AG04450 (cell line): ENCODE data around the gene MAGI2. TPM values are rescaled to one million over a fixed set of nuclear protein-coding genes. Genes with fewer than 3 reads are reported as not detected.

ENCODE experiments used
- CTCF ChIA-PET: fragments of 300-600, 350-600 bp; formaldehyde crosslinking; extraction: SDS; loops from one replicate; lab custom pipeline; 2022; ENCODE audit warnings: antibody characterized with exemption, inconsistent platforms; lab: Charles Lee
- POLR2A ChIA-PET: fragments of 350-600 bp; formaldehyde crosslinking; extraction: SDS; loops from one replicate; lab custom pipeline; 2021; ENCODE audit warnings: antibody characterized with exemption, inconsistent platforms; lab: Yijun Ruan, JAX
- DNase-seq: peaks from one replicate; pipeline ENCODE4 v3.0.0-alpha.2; 2011; ENCODE audit warnings: low read depth, low spot score
- H3K27ac ChIP-seq: one replicate; pipeline ENCODE4 v1.5.1; 2012; ENCODE audit warnings: low read depth, low read length, control low read depth
- H3K27me3 ChIP-seq: one replicate; pipeline ENCODE4 v1.6.0; 2012; ENCODE audit warnings: low read length; ENCODE audit not compliant: control insufficient read depth, insufficient read depth
- H3K4me3 ChIP-seq: 2 replicates; pipeline ENCODE4 v1.5.1; 2011; ENCODE audit warnings: mild to moderate bottlenecking, low read depth, low read length, control low read depth
- H3K9me3 ChIP-seq: 2 replicates; pipeline ENCODE4 v1.5.1; 2012; ENCODE audit warnings: low read length; ENCODE audit not compliant: control insufficient read depth, insufficient read depth
- polyA plus RNA-seq: library from polyadenylated mRNA; depleted of rRNA; stranded (reverse); fragments of >200 nt; gene quantifications from 2 replicates; pipeline ENCODE4 v1.2.3, GENCODE V29; 2011
- TF ChIP-seq, protein P1 (sequence below): IDR thresholded peaks from 2 replicates; pipeline ENCODE4 v1.5.1; 2011; ENCODE audit warnings: low read depth, low read length, control low read depth, inconsistent platforms

The MAGI2 gene
- polyA plus RNA-seq, 1 experiment, result 2.3 TPM

DNA sequence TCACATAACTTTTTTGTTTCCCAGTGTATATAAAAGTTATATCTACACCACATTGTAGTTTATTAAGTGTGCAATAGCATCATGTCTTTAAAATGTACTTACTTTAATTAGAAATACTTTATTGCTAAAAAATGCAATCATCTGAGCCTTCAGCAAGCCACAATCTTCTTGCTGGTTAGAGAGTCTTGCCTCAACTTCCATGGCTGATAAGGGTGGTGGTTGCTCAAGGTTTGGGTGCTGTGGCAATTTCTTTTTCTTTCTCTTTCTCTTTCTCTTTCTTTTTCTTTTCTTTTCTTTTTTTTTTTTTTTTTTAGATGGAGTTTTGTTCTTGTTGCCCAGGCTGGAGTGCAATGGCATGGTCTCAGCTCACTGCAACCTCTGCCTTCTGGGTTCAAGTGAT lies 360.0 kb downstream of the MAGI2 start:
- Histone ChIP-seq H3K27me3 (no peaks in the 10 kb centered on the region), H3K9me3 (peaks cover 5% of the 10 kb centered on the region; the same call in 1 of the 2 replicates), H3K27ac (no peak overlapping the region), H3K4me3 (no peak overlapping the region)
- ChIA-PET POLR2A (no interaction called here), CTCF (no interaction called here)
- TF ChIP-seq, protein P1, sequence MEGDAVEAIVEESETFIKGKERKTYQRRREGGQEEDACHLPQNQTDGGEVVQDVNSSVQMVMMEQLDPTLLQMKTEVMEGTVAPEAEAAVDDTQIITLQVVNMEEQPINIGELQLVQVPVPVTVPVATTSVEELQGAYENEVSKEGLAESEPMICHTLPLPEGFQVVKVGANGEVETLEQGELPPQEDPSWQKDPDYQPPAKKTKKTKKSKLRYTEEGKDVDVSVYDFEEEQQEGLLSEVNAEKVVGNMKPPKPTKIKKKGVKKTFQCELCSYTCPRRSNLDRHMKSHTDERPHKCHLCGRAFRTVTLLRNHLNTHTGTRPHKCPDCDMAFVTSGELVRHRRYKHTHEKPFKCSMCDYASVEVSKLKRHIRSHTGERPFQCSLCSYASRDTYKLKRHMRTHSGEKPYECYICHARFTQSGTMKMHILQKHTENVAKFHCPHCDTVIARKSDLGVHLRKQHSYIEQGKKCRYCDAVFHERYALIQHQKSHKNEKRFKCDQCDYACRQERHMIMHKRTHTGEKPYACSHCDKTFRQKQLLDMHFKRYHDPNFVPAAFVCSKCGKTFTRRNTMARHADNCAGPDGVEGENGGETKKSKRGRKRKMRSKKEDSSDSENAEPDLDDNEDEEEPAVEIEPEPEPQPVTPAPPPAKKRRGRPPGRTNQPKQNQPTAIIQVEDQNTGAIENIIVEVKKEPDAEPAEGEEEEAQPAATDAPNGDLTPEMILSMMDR, result no peak
- no peak for DNase-seq

DNA sequence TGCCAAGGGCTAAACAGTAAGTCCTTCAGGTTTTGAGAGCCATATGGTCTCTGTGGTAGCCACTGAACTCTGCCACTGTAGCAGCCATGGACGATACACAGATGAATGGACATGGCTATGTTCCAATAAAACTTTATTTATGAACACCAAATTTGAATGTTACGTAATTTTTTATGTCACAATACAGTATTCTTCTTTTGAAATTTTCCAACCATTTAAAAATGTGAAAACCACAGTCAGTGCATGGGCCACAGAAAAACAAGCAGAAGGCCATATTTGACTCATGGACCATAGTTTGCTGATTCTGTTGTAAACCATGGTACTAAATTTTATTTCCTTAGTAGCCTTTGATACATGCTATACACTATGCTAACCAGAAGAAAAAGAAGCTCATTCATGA lies 361.8 kb downstream of the MAGI2 start:
- ChIA-PET CTCF (no interaction called here), POLR2A (no interaction called here)
- no peak for DNase-seq
- H3K27me3 ChIP-seq, result no peaks in the 10 kb centered on the region
- H3K9me3 ChIP-seq, result peaks cover 5% of the 10 kb centered on the region; the same call in 1 of the 2 replicates
- H3K27ac ChIP-seq, result no peak overlapping the region
- TF ChIP-seq, protein P1, result no peak
- H3K4me3 ChIP-seq, result no peak overlapping the region

DNA sequence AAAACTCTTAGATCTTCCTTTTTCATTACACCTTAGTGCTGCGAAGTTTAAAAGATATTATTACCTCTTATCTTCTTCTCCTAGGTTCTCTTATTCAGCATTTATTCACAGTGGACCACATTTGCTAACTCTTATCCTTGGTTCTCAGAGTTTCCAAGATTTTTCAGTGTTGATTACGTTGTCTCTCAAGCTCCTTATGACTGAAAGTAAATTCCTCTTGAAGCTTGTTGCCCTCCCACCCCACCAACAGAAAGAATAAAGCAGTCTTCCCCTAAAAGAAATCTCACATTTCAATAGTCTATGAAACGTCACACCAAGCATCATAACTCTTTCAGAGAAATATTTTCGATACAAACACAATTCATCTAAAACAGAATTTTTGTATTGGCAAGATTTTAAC lies 362.5 kb downstream of the MAGI2 start:
- H3K4me3 ChIP-seq, result no peak overlapping the region
- ChIA-PET POLR2A (no interaction called here), CTCF (no interaction called here)
- no peak overlapping the region for H3K27ac ChIP-seq
- no peaks in the 10 kb centered on the region for H3K27me3 ChIP-seq
- TF ChIP-seq, protein P1, result no peak
- no peak for DNase-seq
- H3K9me3 ChIP-seq, result peaks cover 3% of the 10 kb centered on the region; the same call in 1 of the 2 replicates

DNA sequence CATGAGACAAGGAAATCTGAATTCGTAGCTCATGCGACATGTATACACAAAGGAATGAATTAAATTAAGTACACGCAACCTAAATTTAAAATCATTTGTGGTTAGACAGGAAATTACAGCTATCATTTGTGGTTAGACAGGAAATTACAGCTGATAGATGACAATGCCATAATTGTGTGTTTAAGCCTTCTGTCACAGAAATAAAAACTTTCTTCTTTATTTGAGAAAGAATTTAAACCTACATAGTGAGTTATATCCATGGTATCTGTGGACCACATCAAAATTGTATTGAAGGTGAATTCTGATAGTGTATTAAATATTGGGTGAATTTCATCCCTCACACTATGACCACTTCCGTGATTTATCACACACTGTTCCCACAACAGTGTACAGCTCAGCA lies 362.9 kb downstream of the MAGI2 start:
- POLR2A ChIA-PET, result no interaction called here
- no peak overlapping the region for H3K4me3 ChIP-seq
- TF ChIP-seq, protein P1, result no peak
- DNase-seq, result no peak
- H3K27ac ChIP-seq, result no peak overlapping the region
- no peaks in the 10 kb centered on the region for H3K27me3 ChIP-seq
- CTCF ChIA-PET, result no interaction called here
- no peaks in the 10 kb centered on the region for H3K9me3 ChIP-seq

DNA sequence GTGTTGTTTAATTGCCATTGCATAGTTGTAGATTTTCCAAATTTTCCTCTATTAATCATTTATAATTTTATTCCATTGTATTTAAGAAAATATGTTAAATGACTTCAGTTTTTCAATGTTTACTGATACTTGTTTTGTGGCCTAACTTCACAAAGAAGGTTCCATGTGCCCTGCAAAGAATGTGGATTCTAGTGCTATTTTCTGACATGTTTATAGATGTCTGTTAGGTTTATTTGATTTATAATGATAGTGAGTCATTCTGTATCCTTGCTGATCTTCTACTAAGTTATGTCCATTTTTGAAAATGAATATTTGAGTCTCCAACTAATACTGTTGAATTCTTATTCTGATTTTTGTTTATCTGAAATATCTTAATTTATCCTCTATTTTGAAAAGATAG lies 369.0 kb downstream of the MAGI2 start:
- POLR2A ChIA-PET, result no interaction called here
- Histone ChIP-seq H3K27ac (no peak overlapping the region), H3K27me3 (no peaks in the 10 kb centered on the region), H3K4me3 (no peak overlapping the region), H3K9me3 (no peaks in the 10 kb centered on the region)
- no peak for DNase-seq
- CTCF ChIA-PET, result no interaction called here
- TF ChIP-seq, protein P1, result no peak
